NCI-H460 (cell line): Measurements from ENCODE around the gene SNX5. TPM values are rescaled to one million over a fixed set of nuclear protein-coding genes. Genes with fewer than 3 reads are reported as not detected.

ENCODE experiments used
- DNase-seq: peaks from one replicate; pipeline ENCODE4 v3.0.0-alpha.2; 2016; ENCODE audit warnings: low read depth; ENCODE audit errors: extremely low read depth
- total RNA-seq: library from RNA; depleted of rRNA; stranded (reverse); fragments of >200 nt; shearing (Covaris generic); gene quantifications from 2 replicates; pipeline ENCODE4 v1.2.3, GENCODE V29; 2014

Gene SNX5
- total RNA-seq, 1 experiment from 2014 or later, result 213 TPM

DNA sequence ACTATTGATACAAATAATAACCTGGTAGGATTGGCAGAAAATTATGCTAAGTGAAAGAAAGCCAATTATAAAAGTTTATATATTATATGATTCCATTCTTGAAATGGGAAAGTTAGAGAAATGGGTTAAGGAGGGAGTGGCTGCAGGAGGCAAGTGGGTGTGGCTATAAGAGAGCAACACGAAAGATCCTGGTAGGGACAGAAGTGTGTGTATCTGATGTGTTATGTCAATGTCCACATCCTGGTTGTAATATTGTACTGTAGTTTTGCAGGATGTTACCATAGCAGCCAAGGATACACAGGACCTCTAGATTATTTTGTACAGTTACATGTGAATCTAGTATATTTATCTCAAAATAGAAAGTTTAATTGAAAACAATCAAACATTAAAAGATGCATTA, 46.8 kb downstream of the SNX5 start:
- no peak for DNase-seq

DNA sequence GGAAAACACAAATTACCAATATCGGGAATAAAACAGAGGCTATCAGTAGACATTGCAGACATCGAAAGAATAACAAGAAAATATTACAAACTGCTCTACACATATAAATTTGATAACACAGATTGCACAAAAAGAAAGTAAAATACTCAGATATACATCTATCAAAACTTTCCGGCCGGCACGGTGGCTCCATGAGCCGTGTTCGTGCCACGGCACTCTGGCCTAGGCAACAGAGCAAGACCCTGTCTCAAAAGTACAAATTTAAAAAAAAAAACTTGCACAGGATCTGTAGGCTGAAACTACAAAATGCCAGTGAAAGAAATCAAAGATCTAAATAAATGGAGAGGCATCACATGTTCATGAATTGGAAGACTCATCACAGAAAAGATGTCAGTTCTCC, 49.4 kb downstream of the SNX5 start:
- no peak for DNase-seq

- DNase-seq, result no peak
Measured at GRCh38 chr20:17917832-17918618, 50.6 kb downstream of the SNX5 start.

DNA sequence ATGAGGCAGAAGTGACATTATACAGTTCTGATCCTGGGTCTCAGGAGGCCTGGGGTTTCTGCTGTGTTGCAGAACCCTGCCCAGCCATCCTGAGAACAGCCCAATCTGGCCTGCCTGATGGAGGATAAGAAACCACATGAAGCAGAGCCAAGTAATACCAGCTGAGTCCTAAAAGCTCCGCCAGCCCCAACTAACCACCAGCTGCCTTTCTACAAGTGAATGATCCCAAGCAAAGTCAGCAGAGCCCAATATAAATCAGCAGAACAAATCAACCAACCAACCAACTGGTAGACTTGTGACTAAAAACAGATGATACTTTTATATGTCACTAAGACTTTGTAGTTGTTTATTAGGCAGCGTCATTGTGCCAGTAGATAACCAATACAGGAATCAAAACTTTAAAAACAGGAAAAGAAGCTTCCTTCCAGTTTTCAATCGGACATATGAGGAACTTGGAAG, 52.1 kb downstream of the SNX5 start:
- DNase-seq, result no peak

- DNase-seq, result no peak
Measured at GRCh38 chr20:17914957-17915356, 53.6 kb downstream of the SNX5 start.

- DNase-seq, result no peak
Measured at GRCh38 chr20:17912916-17913315, 55.7 kb downstream of the SNX5 start.

DNA sequence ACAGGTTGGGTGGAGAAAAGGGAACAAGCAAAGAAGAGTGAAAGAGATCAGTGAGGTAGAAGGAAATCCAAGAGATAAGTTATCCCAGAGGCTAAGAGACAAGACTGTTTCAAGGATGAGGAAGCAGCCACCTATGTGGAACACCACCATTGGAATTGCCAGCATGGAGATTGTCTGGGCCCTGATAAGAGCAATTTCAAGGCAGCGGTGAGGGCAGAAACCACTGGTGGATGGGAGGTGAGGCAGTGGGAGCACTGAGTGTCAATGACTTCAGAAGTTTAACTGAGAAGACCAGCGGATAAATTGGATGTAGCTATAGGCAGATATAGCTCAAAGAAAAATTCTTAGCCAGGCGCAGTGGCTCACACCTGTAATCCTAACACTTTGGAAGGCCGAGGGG, 56.7 kb downstream of the SNX5 start:
- no peak for DNase-seq

GRCh38 chr20:17910828-17911294, 57.7 kb downstream of the SNX5 start:
- DNase-seq, result no peak

DNA sequence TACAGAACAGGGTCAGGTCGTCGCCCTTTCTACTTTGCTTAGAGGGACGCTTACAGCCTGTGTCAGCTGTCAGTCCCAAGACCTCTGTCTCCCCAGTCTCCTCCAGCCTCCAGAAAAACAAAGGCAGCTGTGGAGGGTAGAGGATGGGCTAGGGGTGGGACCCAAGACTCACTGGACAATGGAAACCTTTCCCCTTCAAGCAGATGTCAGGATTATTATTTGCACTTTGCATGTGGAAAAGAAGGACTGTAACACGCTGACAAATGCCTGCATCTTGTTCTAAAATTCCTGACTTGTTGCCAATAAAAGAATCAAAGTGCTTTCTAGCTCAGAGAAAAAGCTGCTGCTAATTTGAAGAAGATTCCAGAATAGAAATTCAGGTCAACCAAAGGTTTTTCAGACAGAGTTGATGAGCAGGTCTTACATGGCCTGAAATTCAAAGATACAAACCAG, 58.7 kb downstream of the SNX5 start:
- no peak for DNase-seq

DNA sequence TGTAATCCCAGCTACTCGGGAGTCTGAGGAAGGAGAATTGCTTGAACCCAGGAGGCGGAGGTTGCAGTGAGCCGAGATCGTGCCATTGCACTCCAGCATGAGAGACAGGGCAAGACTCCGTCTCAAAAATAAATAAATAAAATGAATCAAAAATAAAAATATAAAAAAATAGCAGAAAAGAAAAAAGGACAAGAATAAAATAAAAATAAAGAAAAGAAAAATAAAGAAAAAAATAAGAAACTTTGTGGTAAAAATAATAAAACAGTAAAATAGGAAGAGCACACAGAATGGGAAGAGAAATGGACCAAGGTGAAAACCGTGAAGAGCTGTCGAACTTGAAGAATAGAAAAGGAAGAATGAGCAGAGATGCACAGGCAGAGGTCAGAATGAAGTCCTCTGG, 63.0 kb downstream of the SNX5 start:
- no peak for DNase-seq

GRCh38 chr20:17904027-17904426, 64.6 kb downstream of the SNX5 start:
- no peak for DNase-seq

DNA sequence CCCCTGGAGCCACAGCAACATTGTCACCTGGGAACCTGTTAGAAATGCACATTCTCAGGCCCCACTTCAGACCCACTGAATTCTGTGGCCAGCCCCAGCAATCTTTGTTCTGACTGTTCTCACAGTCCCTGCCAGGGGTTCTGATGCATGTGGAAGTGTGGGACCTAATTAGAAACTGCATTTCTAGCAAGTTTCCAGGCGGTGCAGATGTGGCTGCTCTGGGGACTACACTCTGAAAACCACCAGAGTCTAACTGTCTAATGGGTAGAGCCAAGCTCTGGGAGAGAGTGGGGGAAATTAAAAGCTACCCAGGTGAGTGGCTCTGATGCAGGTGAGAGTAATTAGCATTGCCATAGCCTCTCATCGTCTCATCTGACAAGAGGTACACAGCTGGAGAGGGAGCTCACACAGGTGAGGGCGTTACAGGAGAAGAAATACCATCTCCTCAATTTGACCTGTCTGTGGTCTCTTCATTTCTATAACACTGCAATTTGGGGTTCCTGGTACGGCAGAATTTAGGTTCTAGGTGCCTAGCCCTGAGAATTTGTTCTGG, 66.0 kb downstream of the SNX5 start:
- DNase-seq, result no peak

GRCh38 chr20:17901971-17902370, 66.6 kb downstream of the SNX5 start:
- no peak for DNase-seq

GRCh38 chr20:17898548-17898994, 70.0 kb downstream of the SNX5 start:
- DNase-seq, result peak; percentile 50

GRCh38 chr20:17897566-17898307, 70.9 kb downstream of the SNX5 start:
- no peak for DNase-seq

- no peak for DNase-seq
Measured at GRCh38 chr20:17896771-17897369, 71.7 kb downstream of the SNX5 start.

GRCh38 chr20:17896193-17896723, 72.3 kb downstream of the SNX5 start:
- no peak for DNase-seq

DNA sequence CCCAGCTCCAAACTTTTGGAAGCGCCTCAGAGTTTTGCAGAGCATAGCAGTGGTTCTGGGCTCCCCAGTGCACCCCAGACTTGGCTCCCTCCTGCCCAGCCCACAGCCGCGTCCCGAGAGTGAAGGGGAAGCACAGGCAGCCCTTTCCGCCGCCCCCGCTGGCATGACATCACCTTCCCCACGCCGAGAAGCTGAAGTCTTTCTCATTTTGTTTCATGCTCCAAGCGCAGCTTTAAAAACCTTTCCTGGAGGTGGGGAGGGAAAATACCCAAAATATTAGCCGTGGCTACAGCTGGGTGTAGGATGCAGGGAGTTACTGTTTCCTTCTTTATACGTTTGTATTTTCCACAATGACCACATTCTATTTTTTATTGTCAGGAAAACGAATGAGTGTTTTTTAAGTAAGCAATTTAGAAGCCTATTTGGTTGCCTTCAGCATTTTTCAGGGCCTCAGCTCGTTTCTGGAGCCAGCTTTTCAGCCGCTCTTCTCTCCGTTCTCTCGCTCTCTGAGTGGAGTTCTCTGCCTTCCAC, 72.9 kb downstream of the SNX5 start:
- no peak for DNase-seq

DNA sequence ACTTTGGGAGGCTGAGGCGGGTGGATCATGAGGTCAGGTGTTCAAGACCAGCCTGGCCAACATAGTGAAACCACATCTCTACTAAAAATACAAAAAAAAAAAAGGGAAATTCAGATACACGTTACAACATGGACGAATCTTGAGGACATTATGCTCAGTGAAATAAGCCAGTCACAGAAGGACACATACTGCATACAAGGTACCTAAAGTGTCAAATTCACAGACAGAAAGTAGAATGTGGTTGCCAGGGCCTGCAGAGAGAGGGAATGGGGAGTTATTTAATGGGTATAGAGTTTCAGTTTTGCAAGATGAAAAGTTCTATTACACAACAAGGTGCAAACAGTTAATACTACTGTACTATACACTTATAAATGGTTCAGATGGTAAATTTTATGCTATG, 75.1 kb downstream of the SNX5 start:
- no peak for DNase-seq

GRCh38 chr20:17892189-17892938, 76.2 kb downstream of the SNX5 start:
- DNase-seq, result no peak
